Stimulated activated CD4-positive, alpha-beta T cell treated with anti-CD3 and anti-CD28 coated beads, Interleukin-1b, Interleukin-23, amount 100 ng/mL, for 24 hours (primary cell): ENCODE results near the gene EIF3C.
"Not testable (repeated sequence)": the region's sequence is repeated elsewhere in the genome, so short reads cannot be mapped to it uniquely, and the experiment has no call there.

Experiments
- DNase-seq, 4 experiments: peaks; one replicate each; pipeline ENCODE4 v3.0.0-alpha.2; 2020; ENCODE audit warnings: low read depth in 4 of 4, low spot score in 1 of 4

Gene EIF3C, protein sequence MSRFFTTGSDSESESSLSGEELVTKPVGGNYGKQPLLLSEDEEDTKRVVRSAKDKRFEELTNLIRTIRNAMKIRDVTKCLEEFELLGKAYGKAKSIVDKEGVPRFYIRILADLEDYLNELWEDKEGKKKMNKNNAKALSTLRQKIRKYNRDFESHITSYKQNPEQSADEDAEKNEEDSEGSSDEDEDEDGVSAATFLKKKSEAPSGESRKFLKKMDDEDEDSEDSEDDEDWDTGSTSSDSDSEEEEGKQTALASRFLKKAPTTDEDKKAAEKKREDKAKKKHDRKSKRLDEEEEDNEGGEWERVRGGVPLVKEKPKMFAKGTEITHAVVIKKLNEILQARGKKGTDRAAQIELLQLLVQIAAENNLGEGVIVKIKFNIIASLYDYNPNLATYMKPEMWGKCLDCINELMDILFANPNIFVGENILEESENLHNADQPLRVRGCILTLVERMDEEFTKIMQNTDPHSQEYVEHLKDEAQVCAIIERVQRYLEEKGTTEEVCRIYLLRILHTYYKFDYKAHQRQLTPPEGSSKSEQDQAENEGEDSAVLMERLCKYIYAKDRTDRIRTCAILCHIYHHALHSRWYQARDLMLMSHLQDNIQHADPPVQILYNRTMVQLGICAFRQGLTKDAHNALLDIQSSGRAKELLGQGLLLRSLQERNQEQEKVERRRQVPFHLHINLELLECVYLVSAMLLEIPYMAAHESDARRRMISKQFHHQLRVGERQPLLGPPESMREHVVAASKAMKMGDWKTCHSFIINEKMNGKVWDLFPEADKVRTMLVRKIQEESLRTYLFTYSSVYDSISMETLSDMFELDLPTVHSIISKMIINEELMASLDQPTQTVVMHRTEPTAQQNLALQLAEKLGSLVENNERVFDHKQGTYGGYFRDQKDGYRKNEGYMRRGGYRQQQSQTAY

DNA sequence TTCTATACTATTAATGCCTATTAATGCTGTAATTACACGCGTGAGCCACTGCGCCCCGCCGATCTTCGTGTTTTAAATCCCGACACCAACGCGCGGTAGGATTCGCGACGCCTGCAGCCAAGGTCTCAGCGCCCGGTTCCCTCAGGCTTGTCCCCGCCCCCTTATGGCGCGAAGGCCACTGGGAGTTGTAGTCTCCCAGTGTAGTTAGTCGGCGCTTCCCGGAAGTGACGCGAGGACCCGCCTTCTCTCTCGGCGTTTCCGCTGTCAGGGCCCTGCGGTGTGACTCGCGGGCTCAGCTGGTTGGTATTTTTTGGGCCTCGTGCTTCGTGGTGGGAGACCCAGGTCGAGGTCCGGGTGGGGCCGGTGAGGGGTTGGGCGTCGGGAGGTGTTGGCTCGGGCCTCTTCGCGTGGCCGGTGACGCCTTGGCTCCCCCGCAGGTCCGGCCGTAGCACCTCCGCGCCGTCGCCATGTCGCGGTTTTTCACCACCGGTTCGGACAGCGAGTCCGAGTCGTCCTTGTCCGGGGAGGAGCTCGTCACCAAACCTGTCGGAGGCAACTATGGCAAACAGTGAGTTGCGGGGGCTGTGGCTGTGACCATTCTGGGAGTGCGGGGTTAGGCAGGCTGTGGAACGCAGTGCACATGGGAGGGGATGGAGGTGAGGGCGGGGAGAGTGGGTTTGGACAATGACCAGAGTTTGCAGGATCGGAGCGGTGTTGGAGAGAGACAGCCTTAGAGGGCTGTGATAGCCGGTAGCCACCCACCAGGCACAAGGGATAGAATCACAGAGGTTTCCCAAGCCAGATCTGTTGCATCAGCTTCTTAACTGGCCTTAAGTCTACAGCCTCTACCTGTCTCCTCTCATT lies at the start of gene EIF3C:
Gene EIF3C, plus strand, starts transcription at position 245 of the 864 bp plus-strand sequence. Its CDS starts 223 bp downstream, at position 468.
- DNase-seq = not testable (repeated sequence)

DNA sequence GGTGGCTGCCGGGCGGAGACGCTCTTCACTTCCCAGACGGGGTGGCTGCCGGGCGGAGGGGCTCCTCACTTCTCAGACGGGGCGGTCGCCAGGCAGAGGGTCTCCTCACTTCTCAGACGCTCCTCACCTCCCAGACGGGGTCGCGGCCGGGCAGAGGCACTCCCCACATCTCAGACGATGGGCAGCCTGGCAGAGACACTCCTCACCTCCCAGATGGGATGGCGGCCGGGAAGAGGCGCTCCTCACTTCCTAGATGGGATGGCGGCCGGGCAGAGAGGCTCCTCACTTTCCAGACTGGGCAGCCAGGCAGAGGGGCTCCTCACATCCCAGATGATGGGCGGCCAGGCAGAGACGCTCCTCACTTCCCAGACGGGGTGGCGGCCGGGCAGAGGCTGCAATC lies 45.0 kb upstream of the EIF3C start:
- DNase-seq = not testable (repeated sequence)

DNA sequence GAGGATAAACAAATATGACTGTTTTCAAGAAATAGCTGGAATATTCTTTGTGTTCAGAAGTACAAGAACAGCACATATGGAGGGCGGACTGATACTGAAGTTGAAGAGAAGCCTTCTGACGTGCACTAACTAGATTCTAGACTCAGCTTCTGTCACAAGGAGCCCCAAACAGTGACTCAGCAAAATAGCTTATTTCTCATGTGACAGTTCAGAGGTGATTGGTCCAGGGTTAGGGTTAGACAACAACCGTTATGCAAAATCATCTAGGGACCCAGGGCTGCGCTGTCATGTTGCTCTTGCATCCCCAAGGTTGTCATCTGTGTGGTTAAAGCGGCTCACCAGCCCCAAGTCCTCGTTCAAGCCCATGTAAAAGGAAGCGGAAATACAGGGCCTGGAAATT lies 43.8 kb upstream of the EIF3C start:
- not testable (repeated sequence) for DNase-seq

DNA sequence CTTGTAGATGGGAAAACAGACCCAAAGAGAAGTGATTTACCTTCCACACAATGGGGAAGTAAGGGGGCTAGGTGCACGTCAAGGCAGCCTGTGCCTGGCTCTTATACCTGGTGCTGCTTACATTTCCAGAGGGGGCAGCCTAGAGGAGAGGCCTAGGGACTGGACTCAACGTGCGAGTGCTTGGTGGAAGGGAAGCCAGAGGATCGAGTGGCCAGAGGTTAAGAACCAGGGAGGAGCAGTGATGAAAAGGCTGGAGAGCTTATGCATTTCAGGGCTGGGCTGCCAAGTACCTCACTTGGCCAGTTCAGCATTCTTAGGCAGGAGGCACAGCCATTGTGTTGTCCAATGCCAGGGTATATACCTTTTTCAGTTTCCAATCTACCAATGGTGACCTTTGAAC lies 43.1 kb upstream of the EIF3C start:
- DNase-seq = not testable (repeated sequence)

DNA sequence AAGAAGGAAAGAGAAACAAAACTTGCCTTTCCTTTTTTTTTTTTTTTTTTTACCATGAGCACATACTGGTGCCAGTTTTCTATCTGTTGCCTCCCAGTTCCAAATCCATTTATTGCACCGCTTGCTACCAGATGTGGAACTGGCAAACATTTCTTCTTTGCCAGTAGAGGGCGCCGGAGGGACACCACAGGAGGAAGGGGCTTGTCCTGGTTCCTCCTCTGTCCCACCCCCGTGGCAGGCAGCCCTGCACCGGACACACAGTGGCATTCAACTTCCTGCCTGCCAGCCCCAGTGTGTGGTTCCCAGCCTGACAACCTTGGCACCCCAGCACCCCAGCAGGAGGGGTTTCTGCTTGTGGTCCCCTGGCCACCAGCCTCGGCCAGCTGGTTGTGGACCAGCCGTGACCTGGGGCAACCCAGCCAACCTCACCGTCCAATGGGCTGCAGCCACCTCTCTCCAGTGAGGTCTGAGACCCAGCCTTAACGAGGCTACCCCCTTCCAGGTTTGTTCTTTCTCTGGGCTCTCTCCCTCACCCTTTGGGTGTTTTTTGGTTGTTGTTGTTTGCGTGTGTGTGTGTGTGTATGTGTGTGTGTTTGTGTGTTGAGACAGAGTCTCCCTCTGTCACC lies 22.8 kb upstream of the EIF3C start:
- not testable (repeated sequence) for DNase-seq

DNA sequence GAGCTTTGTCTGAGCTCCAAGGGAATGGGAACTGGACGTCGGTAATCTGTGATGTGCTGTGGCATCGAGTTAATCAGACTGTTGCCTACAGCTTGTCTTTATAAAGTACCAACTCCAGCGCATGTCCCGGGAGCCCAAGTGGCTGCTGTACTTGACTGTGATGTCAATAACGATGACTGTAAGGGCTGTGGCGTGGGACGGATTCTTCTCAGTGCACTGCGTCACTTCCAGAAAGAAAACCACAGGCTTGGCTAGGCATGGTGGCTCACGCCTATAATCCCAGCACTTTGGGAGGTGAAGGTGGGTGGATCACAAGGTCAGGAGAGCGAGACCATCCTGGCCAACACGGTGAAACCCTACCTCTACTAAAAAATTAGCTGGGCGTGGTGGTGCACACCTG lies 21.8 kb upstream of the EIF3C start:
- DNase-seq = not testable (repeated sequence)

DNA sequence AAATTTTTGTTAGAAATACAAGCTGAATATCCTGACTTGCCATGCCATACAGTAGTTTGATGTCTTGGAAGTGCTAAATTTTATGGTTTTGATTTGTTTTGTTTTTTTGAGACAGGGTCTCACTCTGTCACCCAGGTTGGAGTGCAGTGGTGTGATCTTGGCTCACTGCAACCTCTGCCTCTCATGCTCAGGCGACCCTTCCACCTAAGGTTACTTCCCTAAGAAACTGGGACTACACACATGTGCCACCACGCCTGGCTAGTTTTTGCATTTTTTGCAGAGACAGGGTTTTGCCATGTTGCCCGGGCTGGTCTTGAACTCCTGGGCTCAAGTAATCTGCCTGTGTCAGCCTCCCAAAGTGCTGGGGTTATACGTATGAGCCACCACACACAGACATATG lies 19.5 kb upstream of the EIF3C start:
- DNase-seq = not testable (repeated sequence)

DNA sequence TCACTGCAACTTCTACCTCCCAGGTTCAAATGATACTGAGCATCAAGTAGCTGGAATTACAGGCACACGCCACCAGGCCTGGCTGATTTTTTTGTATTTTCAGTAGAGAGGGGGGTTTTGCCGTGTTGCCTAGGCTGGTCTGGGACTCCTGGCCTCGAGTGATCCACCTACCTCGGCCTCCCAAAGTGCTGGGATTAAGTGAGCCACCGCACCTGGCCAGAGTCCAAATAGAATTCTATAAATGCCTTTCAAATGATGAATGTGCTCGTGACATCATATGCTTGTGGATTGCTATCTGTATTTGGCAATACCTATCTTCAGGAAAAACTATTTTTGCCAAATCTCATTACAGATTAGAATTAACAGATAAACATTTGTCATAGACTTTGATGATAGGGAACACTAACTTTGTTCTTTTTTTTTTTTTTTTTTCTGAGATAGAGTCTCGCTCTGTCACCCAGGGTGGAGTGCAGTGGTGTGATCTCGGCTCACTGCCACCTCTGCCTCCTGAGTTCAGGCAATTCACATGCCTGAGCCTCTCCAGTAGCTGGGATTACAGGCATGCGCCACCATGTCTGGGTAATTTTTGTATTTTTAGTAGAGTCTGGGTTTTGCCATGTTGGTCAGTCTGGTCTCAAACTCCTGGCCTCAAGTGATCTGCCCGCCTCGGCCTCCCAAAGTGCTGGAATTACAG lies 17.9 kb upstream of the EIF3C start:
- not testable (repeated sequence) for DNase-seq

DNA sequence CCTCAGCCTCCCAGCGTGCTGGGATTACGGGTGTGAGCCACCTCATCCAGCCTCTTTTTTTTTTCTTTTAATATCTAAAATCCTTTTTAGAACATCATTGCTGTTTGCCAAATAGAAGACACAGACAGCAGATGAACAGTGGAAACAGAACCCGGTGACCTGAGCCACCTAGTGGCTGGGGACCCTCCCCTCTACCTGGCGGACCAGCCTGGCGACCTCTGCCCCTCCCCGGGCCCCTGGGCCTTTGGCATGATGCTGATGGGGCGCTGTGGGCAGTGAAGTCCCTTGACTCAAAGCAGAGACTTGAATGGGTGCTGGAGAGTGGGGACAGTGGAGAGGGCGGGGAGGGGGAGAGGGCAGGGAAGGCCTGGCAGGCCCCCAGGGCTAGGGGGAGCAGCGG lies 11.5 kb upstream of the EIF3C start:
- DNase-seq = not testable (repeated sequence)

DNA sequence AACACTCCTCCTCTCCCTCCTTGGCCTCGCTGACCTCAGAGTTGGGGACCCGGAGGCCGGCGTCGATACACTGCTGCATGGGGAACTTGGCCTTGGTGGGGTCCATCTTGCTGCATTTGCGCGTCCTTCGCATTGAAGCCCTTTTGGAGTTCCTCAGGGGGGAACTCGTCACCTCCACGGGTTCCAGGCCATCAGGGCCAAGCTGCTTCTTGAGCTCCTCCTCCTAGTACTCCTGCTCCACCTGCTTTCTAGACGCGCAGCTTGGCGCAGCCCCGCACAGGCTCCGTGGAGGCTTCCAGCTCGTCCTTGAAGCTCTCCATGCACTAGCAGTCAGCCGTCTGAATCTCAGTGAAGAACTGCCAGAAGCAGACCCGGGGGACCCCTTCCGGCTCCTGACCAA lies 10.9 kb upstream of the EIF3C start:
- DNase-seq = not testable (repeated sequence)

DNA sequence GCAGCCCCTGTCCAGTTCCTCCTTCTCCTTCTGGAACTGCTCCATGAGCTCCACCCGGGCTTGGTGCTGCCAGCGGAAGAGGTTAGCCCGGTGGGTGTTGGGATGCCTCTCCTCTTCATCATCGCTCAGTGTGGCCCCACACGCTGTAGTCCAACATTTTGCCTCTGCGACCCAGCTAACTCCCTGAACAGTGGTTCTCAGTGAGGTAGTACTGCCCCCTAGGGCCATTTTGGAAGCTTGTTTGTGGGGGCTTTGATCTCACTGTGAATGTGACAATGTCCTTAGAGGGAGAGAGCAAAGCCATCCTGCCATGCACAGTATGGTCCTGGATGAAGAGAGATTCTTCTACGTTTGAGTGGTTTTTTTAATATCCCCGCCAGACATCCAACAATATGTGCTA lies 9.9 kb upstream of the EIF3C start:
- DNase-seq = not testable (repeated sequence)

DNA sequence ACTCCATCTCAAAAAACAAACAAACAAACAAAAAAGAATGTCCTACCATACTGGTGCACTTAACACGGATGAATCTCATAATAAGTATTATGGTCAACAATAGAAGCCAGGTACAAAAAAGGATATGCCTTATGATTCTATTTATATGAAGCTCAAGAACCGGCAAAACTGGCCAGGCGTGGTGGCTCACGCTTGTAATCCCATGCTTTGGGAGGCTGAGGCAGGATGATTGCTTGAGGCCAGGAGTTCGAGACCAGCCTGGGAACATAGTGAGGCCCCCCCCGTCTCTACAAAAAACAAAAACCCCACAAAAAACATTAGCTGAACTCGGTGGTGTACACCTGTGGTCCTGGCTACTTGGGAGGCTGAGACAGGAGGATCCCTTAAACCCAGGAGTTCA lies 7.0 kb upstream of the EIF3C start:
- not testable (repeated sequence) for DNase-seq

DNA sequence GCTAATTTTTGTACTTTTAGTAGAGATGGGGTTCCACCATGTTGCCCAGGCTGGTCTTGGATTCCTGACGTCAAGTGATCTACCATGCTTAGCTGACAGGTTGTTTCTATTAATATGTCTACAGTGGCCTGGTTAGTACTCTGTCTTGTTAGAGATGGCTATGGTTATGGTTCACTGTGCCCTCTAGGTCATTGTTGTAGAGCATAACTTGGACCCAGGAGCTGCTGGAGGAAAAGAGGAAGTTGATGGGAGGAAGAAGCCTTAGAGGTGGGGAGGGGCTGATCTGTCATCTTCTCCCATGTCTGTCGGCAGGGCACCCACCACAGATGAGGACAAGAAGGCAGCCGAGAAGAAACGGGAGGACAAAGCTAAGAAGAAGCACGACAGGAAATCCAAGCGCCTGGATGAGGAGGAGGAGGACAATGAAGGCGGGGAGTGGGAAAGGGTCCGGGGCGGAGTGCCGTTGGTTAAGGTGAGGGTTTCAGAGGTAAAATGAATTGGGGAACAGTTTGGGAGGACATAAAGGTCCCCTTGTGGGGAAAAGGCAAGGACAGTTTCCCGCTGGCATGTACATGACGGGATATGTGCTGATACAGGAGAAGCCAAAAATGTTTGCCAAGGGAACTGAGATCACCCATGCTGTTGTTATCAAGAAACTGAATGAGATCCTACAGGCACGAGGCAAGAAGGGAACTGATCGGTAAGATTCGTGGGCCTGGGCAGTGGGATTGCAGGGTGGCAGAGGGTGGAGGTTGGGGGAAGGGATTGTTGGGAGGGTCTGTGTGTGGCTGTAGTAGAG lies 11.8 kb downstream of the EIF3C start:
- DNase-seq = not testable (repeated sequence)

DNA sequence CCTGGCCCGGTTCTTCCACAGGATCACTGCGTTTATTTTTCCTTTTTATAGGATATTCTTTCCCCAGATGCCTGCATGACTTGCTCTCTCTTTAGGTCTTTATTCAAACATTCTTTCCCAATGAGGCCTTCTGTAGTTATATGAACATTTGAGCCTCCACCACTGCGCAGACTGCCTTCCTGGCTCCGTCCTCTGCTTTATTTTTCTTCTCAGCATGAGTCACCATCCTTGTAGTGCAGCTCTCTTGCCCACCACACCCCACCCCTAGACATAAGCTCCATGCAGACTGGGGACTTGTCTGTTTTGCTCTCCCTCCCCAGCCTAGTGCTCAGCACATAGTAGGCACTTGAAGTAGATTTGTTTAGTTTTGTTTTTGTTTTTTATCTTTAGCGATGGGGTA lies 20.0 kb downstream of the EIF3C start:
- not testable (repeated sequence) for DNase-seq

DNA sequence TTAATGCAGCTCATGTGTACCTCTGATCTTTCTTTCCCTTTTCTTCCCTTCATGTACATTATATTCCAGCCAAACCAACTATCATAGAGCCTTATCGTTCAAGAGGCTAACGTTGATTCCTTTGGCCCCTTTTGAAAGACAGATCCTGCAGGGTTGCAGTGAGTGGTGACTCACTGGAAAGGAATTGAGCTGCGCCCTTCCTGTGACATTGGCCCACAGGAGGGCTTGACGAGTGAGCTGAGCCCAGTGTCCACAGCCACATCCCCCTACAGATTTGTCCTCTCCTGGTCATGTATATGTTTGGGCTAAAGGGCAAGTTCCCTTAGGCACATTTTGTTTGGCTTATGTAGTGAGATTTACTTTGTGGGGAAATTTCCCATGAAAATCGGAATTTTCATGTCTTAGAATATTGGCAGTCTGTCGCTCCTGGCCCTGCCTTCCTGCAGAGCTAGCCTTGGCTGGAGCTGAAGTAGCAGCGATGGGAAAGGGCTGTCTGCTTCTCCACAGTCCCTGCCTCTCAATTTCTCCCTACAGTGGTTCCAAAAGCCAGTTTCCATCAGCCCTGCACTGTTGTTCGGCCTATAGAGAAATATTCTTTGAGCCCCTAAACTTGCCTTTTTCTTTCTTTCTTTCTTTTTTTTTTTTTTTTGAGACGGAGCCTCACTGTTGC lies 21.3 kb downstream of the EIF3C start:
- not testable (repeated sequence) for DNase-seq

DNA sequence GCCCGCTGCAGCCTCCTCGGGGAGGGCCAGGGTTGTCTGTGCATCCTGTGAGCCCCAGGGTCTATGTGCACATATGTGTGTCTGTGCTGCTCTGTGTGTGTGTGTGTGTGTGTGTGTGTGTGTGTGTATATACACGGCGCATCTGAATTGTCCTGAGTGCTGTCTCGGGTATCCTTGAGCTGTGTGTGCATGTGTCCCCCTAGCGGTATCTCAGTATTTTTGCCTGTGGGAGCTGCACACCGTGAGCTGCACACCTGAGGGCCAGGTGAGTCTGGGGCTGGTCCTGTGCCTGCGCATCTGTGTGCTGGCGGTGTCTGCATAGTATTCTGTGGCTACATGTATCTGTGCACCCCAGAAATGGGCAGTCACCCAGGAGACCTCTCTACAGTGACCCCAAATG lies 28.5 kb downstream of the EIF3C start:
- not testable (repeated sequence) for DNase-seq

DNA sequence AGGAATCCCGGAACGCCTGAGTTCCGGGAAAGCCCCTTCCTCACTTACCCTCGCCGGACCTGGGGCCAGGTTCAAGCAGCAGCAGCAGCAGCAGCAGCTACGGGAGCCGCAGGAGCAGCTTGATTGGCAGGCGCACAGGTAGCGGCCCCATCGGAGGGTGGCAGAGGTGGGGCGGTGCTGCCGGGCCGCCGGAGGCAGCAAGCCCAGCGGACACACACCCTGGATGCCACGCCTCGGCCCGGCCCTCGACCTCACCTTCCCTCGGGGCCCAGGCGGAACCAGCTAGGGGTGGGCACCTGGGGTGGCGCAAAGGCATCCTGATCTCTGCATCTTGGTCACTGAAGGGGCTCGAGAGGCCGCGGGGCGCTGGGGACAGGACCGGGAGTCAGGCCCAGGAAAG lies 29.4 kb downstream of the EIF3C start:
- DNase-seq = not testable (repeated sequence)

DNA sequence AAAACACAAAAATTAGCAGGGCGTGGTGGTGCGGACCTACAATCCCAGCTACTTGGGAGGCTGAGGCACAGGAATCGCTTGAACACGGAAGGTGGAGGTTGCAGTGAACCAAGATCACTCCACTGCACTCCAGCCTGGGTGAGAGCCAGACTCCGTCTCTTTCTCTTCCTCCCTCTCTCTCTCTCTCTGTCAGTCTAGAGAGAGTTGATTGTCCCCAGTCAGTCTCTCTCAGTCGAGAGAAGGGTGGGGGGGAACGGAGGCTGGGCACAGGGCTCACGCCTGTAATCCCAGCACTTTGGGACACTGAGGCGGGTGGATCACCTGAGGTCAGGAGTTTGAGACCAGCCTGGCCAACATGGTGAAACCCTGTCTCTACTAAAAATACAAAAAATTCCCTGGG lies 30.0 kb downstream of the EIF3C start:
- not testable (repeated sequence) for DNase-seq
